Esophagus muscularis mucosa (tissue), 3 donors: ENCODE data around the gene SCAF11.

Source experiments
- POLR2AphosphoS5 ChIP-seq, 2 donors: sonication (generic); formaldehyde crosslinking; IDR thresholded peaks; one replicate each; pipeline ENCODE4 v1.6.1; 2017; ENCODE audit warnings: antibody characterized with exemption in 2 of 2
- TF ChIP-seq, protein P1 (sequence below), 3 experiments: fragments of 200-600 bp in 2 of 3; fragments of 450-650 bp in 1 of 3; sonication (generic) in 2 of 3; IDR thresholded peaks; one replicate each; pipeline ENCODE4 v1.5.1; 2017 to 2019; ENCODE audit warnings: antibody characterized with exemption in 3 of 3, mild to moderate bottlenecking in 2 of 3, moderate library complexity in 1 of 3

DNA sequence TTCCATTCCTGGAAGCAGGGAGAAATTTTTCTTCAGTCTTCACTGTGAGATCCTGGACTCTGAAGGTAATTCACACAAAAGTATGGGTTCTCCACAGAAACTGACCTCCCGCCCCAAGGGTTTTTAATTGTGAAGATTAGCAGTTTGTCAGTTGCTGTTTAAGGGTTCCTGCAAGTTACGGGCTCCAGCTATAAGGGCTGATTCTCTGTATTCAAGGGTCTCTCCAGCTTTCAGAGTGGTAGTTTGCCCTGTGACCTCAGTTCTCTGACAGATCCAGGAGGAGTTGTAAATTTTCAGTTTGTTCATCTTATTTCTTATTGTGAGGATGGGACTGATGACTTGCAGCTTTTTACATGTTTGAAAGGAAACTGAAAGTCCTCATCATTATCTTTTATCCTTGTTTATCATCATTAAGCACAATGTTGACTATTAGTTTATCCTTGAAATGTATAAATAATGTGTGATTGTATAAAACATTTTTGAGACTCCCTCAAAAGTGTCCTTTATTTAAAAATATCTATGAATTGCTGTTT is 110.9 kb downstream of the SCAF11 start:
- TF ChIP-seq, protein P1, sequence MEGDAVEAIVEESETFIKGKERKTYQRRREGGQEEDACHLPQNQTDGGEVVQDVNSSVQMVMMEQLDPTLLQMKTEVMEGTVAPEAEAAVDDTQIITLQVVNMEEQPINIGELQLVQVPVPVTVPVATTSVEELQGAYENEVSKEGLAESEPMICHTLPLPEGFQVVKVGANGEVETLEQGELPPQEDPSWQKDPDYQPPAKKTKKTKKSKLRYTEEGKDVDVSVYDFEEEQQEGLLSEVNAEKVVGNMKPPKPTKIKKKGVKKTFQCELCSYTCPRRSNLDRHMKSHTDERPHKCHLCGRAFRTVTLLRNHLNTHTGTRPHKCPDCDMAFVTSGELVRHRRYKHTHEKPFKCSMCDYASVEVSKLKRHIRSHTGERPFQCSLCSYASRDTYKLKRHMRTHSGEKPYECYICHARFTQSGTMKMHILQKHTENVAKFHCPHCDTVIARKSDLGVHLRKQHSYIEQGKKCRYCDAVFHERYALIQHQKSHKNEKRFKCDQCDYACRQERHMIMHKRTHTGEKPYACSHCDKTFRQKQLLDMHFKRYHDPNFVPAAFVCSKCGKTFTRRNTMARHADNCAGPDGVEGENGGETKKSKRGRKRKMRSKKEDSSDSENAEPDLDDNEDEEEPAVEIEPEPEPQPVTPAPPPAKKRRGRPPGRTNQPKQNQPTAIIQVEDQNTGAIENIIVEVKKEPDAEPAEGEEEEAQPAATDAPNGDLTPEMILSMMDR (IDR thresholded peaks at IDR 0.05) = no peak
- TF ChIP-seq POLR2AphosphoS5 (IDR thresholded peaks at IDR 0.05) = no peak
